Testis (tissue), 2 donors: ENCODE results near the gene MYLK4.

Experiments
- CTCF ChIP-seq, 3 experiments: fragments of 450-650 bp in 2 of 3; fragments of 200-600 bp in 1 of 3; sonication (generic) in 1 of 3; IDR thresholded peaks; one replicate each; pipeline ENCODE4 v1.5.1; 2016 to 2019; ENCODE audit warnings: antibody characterized with exemption in 3 of 3, mild to moderate bottlenecking in 2 of 3, moderate library complexity in 1 of 3
- POLR2A ChIP-seq: fragments of 450-650 bp; IDR thresholded peaks from one replicate; pipeline ENCODE4 v1.6.1; 2017; ENCODE audit warnings: antibody characterized with exemption, mild to moderate bottlenecking, moderate library complexity

- TF ChIP-seq POLR2A (no peak), CTCF (IDR thresholded peaks at IDR 0.05) (no peak)
These were observed 22.1 kb upstream of the MYLK4 start for GRCh38 chr6:2772840-2773239.
